K562 (cell line): ENCODE data around the gene BBS1. TPM values are rescaled to one million over a fixed set of nuclear protein-coding genes. Genes with fewer than 3 reads are reported as not detected.

Experiments used
- ELF4 ChIP-seq: fragments of 450-650 bp; formaldehyde crosslinking; IDR thresholded peaks from 2 replicates; pipeline ENCODE4 v1.4.0; 2022; ENCODE audit warnings: missing genetic modification characterization
- GTF2F1 ChIP-seq: IDR thresholded peaks from 2 replicates; pipeline ENCODE4 v1.6.1; 2011; ENCODE audit warnings: low read depth, low read length, improper control_type of control experiment
- MEF2A ChIP-seq: IDR thresholded peaks from 2 replicates; pipeline ENCODE4 v1.6.1; 2011; ENCODE audit warnings: low read depth, mild to moderate bottlenecking, low read length, moderate library complexity; ENCODE audit not compliant: control insufficient read depth
- NR4A1 ChIP-seq, 2 experiments: fragments of 250-450 bp in 1 of 2; fragments of 450-650 bp in 1 of 2; sonication (Bioruptor Pico) in 1 of 2; IDR thresholded peaks; 2 replicates each; pipeline versions ENCODE4 v1.4.0 to v1.6.1; 2016 to 2020; ENCODE audit warnings: mild to moderate bottlenecking in 2 of 2, missing compliant biosample characterization in 1 of 2, missing genetic modification characterization in 1 of 2, moderate library complexity in 1 of 2
- RBBP5 ChIP-seq: fragments of 200-600 bp; sonication (generic); IDR thresholded peaks from 2 replicates; pipeline ENCODE4 v1.6.1; 2012; ENCODE audit warnings: borderline replicate concordance, mild to moderate bottlenecking, low read length, control low read depth, inconsistent platforms; ENCODE audit not compliant: insufficient read depth, poor library complexity, severe bottlenecking
- SP1 ChIP-seq: sonication (generic); formaldehyde crosslinking; IDR thresholded peaks from 2 replicates; pipeline ENCODE4 v1.8.1; 2022; ENCODE audit warnings: mild to moderate bottlenecking, missing genetic modification reagents
- ZBTB7A ChIP-seq: IDR thresholded peaks from 2 replicates; pipeline ENCODE4 v1.6.1; 2011; ENCODE audit warnings: low read depth, mild to moderate bottlenecking, low read length, moderate library complexity, borderline replicate concordance; ENCODE audit not compliant: control insufficient read depth
- ZNF584 ChIP-seq: fragments of 200-800 bp; sonication (Bioruptor generic); IDR thresholded peaks from 2 replicates; pipeline ENCODE4 v1.6.1; 2016; ENCODE audit warnings: low read depth, mild to moderate bottlenecking, missing genetic modification characterization, missing compliant biosample characterization
- ZNF696 ChIP-seq: fragments of 250-450 bp; sonication (Bioruptor Pico); conservative IDR thresholded peaks from 2 replicates; pipeline ENCODE4 v1.4.0; 2020; ENCODE audit warnings: mild to moderate bottlenecking, moderate library complexity
- ZNF75A ChIP-seq: fragments of 450-650 bp; formaldehyde crosslinking; IDR thresholded peaks from 2 replicates; pipeline ENCODE4 v1.4.0; 2020; ENCODE audit warnings: mild to moderate bottlenecking
- ZNF764 ChIP-seq: fragments of 250-450 bp; sonication (Bioruptor Pico); IDR thresholded peaks from 2 replicates; pipeline ENCODE4 v1.4.0; 2020; ENCODE audit warnings: low read depth, mild to moderate bottlenecking, moderate library complexity
- polyA plus RNA-seq, 8 experiments: library from polyadenylated mRNA; depleted of rRNA in 4 of 8; stranded (reverse) in 5 of 8; unstranded in 3 of 8; fragments of >200 nt; fragmentation: Nextera tagmentation in 2 of 8; fragmentation: Illumina TruSeq in 1 of 8; extraction: Ambion mirVana in 2 of 8; extraction: Trizol in 1 of 8; gene quantifications; 2 replicates each; pipeline versions ENCODE4 v1.2.1 to v1.2.3, GENCODE V29; 2011 to 2014; ENCODE audit warnings: inconsistent platforms in 1 of 8, missing spikeins in 1 of 8
- total RNA-seq, 7 experiments: library from RNA; depleted of rRNA in 6 of 7; stranded (reverse); fragments of >200 nt in 6 of 7; fragmentation: Illumina TruSeq in 2 of 7; extraction: Trizol in 2 of 7; gene quantifications; 2 replicates each; pipeline versions ENCODE4 v1.2.1 to v1.2.3, GENCODE V29; 2011 to 2021; ENCODE audit warnings: low replicate concordance in 1 of 7
- TF ChIP-seq, protein P1 (sequence below): sonication (generic); formaldehyde crosslinking; IDR thresholded peaks from 2 replicates; pipeline ENCODE4 v1.8.0; 2023; ENCODE audit warnings: mild to moderate bottlenecking, missing genetic modification reagents
- TF ChIP-seq, protein P2 (sequence below): sonication (generic); formaldehyde crosslinking; IDR thresholded peaks from 2 replicates; pipeline ENCODE4 v1.8.0; 2023; ENCODE audit warnings: mild to moderate bottlenecking, missing genetic modification reagents
- TF ChIP-seq, protein P3 (sequence below): fragments of 450-650 bp; formaldehyde crosslinking; IDR thresholded peaks from 2 replicates; pipeline ENCODE4 v1.4.0; 2022; ENCODE audit warnings: mild to moderate bottlenecking, moderate library complexity
- TF ChIP-seq, protein P4 (sequence below): fragments of 250-450 bp; sonication (Bioruptor Pico); IDR thresholded peaks from 2 replicates; pipeline ENCODE4 v1.4.0; 2020; ENCODE audit warnings: mild to moderate bottlenecking, moderate library complexity
- TF ChIP-seq, protein P5 (sequence below): fragments of 450-650 bp; formaldehyde crosslinking; IDR thresholded peaks from 2 replicates; pipeline ENCODE4 v1.4.0; 2020; ENCODE audit warnings: mild to moderate bottlenecking, moderate library complexity

The BBS1 gene
- total and polyA plus RNA-seq, 9 of the 15 experiments (the other 6 are each of a cell fraction or from before 2014, with no cell fraction given): 9.0 to 19.8 (median 12.1) TPM

DNA sequence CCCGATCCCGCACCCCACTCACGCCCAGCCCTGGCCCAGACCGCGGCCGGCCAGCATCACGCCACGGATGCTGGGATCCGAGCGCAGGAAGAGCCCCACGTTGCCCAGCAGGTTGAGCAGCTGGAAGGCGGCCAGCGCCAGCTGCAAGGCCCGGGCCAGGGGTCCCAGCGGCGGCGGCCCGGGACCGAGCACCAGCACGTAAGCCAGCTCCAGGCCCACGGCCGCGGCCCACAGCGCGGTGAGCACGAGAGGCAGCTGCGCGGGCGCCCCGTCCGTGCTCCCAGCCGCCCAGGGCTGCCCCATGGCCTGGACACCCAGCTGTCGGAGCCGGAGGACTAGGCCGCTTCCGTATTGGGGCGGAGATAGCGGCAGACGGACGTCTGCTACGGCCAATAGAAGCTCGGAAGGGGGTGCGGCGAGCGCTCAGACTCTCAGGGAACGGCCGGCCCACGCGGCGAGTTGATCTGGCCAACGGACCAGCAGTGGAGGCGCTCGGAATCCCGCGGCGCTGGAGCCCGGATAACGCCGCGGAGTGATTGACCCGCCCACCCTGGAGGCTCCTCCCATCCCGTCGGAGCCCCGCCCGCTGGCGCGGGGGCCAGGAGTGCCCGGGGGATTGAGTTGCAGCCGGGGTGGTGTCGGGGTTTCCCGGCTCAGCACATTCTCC lies 35.4 kb downstream of the BBS1 start, which contains the start of gene ZDHHC24 (continued):
- TF ChIP-seq, protein P1, sequence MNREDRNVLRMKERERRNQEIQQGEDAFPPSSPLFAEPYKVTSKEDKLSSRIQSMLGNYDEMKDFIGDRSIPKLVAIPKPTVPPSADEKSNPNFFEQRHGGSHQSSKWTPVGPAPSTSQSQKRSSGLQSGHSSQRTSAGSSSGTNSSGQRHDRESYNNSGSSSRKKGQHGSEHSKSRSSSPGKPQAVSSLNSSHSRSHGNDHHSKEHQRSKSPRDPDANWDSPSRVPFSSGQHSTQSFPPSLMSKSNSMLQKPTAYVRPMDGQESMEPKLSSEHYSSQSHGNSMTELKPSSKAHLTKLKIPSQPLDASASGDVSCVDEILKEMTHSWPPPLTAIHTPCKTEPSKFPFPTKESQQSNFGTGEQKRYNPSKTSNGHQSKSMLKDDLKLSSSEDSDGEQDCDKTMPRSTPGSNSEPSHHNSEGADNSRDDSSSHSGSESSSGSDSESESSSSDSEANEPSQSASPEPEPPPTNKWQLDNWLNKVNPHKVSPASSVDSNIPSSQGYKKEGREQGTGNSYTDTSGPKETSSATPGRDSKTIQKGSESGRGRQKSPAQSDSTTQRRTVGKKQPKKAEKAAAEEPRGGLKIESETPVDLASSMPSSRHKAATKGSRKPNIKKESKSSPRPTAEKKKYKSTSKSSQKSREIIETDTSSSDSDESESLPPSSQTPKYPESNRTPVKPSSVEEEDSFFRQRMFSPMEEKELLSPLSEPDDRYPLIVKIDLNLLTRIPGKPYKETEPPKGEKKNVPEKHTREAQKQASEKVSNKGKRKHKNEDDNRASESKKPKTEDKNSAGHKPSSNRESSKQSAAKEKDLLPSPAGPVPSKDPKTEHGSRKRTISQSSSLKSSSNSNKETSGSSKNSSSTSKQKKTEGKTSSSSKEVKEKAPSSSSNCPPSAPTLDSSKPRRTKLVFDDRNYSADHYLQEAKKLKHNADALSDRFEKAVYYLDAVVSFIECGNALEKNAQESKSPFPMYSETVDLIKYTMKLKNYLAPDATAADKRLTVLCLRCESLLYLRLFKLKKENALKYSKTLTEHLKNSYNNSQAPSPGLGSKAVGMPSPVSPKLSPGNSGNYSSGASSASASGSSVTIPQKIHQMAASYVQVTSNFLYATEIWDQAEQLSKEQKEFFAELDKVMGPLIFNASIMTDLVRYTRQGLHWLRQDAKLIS (CRISPR knock-in tag): no peak
- no peak for TF ChIP-seq ZNF764 (CRISPR knock-in tag)
- TF ChIP-seq NR4A1 (CRISPR knock-in tag; IDR thresholded peaks at IDR 0.05): no peak
- TF ChIP-seq NR4A1 (tag; IDR thresholded peaks at IDR 0.05): 0 out of 2 replicates have a peak, but pooled peaks have one; percentile 31
- TF ChIP-seq, protein P2, sequence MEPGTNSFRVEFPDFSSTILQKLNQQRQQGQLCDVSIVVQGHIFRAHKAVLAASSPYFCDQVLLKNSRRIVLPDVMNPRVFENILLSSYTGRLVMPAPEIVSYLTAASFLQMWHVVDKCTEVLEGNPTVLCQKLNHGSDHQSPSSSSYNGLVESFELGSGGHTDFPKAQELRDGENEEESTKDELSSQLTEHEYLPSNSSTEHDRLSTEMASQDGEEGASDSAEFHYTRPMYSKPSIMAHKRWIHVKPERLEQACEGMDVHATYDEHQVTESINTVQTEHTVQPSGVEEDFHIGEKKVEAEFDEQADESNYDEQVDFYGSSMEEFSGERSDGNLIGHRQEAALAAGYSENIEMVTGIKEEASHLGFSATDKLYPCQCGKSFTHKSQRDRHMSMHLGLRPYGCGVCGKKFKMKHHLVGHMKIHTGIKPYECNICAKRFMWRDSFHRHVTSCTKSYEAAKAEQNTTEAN (CRISPR knock-in tag): no peak
- no peak for TF ChIP-seq MEF2A
- peak; percentile 91 for TF ChIP-seq SP1
- TF ChIP-seq RBBP5: peak; percentile 71
- TF ChIP-seq, protein P3, sequence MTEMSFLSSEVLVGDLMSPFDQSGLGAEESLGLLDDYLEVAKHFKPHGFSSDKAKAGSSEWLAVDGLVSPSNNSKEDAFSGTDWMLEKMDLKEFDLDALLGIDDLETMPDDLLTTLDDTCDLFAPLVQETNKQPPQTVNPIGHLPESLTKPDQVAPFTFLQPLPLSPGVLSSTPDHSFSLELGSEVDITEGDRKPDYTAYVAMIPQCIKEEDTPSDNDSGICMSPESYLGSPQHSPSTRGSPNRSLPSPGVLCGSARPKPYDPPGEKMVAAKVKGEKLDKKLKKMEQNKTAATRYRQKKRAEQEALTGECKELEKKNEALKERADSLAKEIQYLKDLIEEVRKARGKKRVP: no peak
- no peak for TF ChIP-seq ZNF75A (CRISPR knock-in tag)
- no peak for TF ChIP-seq GTF2F1
- TF ChIP-seq, protein P4, sequence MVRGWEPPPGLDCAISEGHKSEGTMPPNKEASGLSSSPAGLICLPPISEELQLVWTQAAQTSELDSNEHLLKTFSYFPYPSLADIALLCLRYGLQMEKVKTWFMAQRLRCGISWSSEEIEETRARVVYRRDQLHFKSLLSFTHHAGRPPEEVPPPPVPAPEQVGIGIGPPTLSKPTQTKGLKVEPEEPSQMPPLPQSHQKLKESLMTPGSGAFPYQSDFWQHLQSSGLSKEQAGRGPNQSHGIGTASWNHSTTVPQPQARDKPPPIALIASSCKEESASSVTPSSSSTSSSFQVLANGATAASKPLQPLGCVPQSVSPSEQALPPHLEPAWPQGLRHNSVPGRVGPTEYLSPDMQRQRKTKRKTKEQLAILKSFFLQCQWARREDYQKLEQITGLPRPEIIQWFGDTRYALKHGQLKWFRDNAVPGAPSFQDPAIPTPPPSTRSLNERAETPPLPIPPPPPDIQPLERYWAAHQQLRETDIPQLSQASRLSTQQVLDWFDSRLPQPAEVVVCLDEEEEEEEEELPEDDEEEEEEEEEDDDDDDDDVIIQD (CRISPR knock-in tag): no peak
- no peak for TF ChIP-seq ZNF584 (CRISPR knock-in tag)
- TF ChIP-seq ZNF696: no peak
- TF ChIP-seq, protein P5, sequence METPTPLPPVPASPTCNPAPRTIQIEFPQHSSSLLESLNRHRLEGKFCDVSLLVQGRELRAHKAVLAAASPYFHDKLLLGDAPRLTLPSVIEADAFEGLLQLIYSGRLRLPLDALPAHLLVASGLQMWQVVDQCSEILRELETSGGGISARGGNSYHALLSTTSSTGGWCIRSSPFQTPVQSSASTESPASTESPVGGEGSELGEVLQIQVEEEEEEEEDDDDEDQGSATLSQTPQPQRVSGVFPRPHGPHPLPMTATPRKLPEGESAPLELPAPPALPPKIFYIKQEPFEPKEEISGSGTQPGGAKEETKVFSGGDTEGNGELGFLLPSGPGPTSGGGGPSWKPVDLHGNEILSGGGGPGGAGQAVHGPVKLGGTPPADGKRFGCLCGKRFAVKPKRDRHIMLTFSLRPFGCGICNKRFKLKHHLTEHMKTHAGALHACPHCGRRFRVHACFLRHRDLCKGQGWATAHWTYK (CRISPR knock-in tag): no peak; the same call in 1 of the 2 replicates
- TF ChIP-seq ELF4 (CRISPR knock-in tag): peak; percentile 99
- TF ChIP-seq ZBTB7A: peak; percentile 52; the same call in 1 of the 2 replicates
